Small intestine (tissue), 7 donors: ENCODE measurements around the gene CRY1. TPM values are rescaled to one million over a fixed set of nuclear protein-coding genes. Genes with fewer than 3 reads are reported as not detected.
A peak's percentile ranks its signal among the peaks of the same experiment; 100 is the strongest.
"Not testable (repeated sequence)": the region's sequence is repeated elsewhere in the genome, so short reads cannot be mapped to it uniquely, and the experiment has no call there.

Experiments used
- DNase-seq, 2 donors: peaks; one replicate each; pipeline versions ENCODE4 v3.0.0 to v3.0.0-alpha.2; 2013
- FAIRE-seq: peaks from 2 replicates; lab custom pipeline; 2012; peaks lifted over from hg19 to GRCh38; lab: Jason Lieb, UNC
- H3K27ac ChIP-seq, 3 donors: one replicate each; pipeline ENCODE4 v1.5.1; 2013; ENCODE audit warnings: low read length in 2 of 3, mild to moderate bottlenecking in 2 of 3, control low read depth in 1 of 3, inconsistent platforms in 1 of 3, low read depth in 1 of 3, moderate library complexity in 1 of 3
- H3K27me3 ChIP-seq, 3 donors: one replicate each; pipeline ENCODE4 v1.6.1; 2013; ENCODE audit warnings: low read length in 3 of 3, inconsistent platforms in 1 of 3; ENCODE audit not compliant: control insufficient read depth in 3 of 3, insufficient read depth in 3 of 3
- H3K36me3 ChIP-seq, 3 donors: one replicate each; pipeline ENCODE4 v1.6.1; 2013; ENCODE audit warnings: low read length in 3 of 3, inconsistent platforms in 1 of 3, low read depth in 1 of 3, mild to moderate bottlenecking in 1 of 3, moderate library complexity in 1 of 3; ENCODE audit not compliant: control insufficient read depth in 3 of 3, insufficient read depth in 2 of 3
- H3K4me1 ChIP-seq, 3 donors: one replicate each; pipeline ENCODE4 v1.6.1; 2013; ENCODE audit warnings: low read length in 2 of 3, inconsistent platforms in 1 of 3, low read depth in 1 of 3, mild to moderate bottlenecking in 1 of 3, moderate library complexity in 1 of 3; ENCODE audit not compliant: control insufficient read depth in 3 of 3, insufficient read depth in 2 of 3
- H3K4me3 ChIP-seq, 3 donors: one replicate each; pipeline ENCODE4 v1.5.1; 2013; ENCODE audit warnings: low read length in 3 of 3, control low read depth in 1 of 3, inconsistent platforms in 1 of 3, low read depth in 1 of 3, mild to moderate bottlenecking in 1 of 3, moderate library complexity in 1 of 3
- H3K9me3 ChIP-seq, 2 donors: one replicate each; pipeline ENCODE4 v1.6.1; 2013; ENCODE audit warnings: low read depth in 1 of 2, low read length in 1 of 2; ENCODE audit not compliant: control insufficient read depth in 2 of 2, insufficient read depth in 1 of 2
- WGBS, 3 donors: extraction: QIAGEN DNeasy Blood & Tissue Kit; methylation state at CpG; one replicate each; pipeline ENCODE4 v1.1.7; 2013; 5-methylcytosine and 5-hydroxymethylcytosine counted together
- polyA plus RNA-seq, 4 donors: library from polyadenylated mRNA; stranded (reverse) in 3 of 4; unstranded in 1 of 4; fragments of 200-250 nt in 3 of 4; fragments of 120-200 nt in 1 of 4; gene quantifications; one replicate each; pipeline versions ENCODE4 v1.2.1 to v1.2.3, GENCODE V29; 2013
- donor health status: healthy with polysubstance abuse.
- donor health status: control.
- donor health status: control.
- donor health status: Bipolar disorder and iron deficiency.
- donor health status: healthy.

The CRY1 gene
- polyA plus RNA-seq, 4 donors, result 8.1 to 17.4 (median 11.1) TPM

- DNase-seq (no peak), FAIRE-seq (no peak)
- Histone ChIP-seq H3K27me3 (peaks cover 0 to 3% (median 0%) of the 10 kb centered on the region in 3 donors), H3K4me3 (no peak overlapping the region), H3K36me3 (no peaks in the 10 kb centered on the region), H3K27ac (no peak overlapping the region), H3K4me1 (peaks cover 0 to 4% (median 0%) of the 10 kb centered on the region in 3 donors), H3K9me3 (peaks cover 0 to 2% of the 10 kb centered on the region in 2 donors)
- 39 to 84% (median 41%) methylated on average over 4 of the region's 4 CpGs for WGBS, 3 donors
These were observed 25.3 kb upstream of the CRY1 start for GRCh38 chr12:107118624-107119023.

GRCh38 chr12:107115119-107115518 is 21.8 kb upstream of the CRY1 start:
- no peak for FAIRE-seq
- Histone ChIP-seq H3K9me3 (no peaks in the 10 kb centered on the region), H3K36me3 (no peaks in the 10 kb centered on the region), H3K27ac (no peak overlapping the region), H3K4me1 (peaks cover 0 to 4% (median 0%) of the 10 kb centered on the region in 3 donors), H3K4me3 (no peak overlapping the region), H3K27me3 (no peaks in the 10 kb centered on the region)
- 84 to 95% (median 85%) methylated on average over 2 of the region's 2 CpGs for whole genome bisulfite sequencing, 3 donors
- no peak for DNase-seq

- FAIRE-seq, result no peak
- peaks cover 0 to 2% (median 0%) of the 10 kb centered on the region in 3 donors for H3K4me1 ChIP-seq
- H3K4me3 ChIP-seq, result no peak overlapping the region
These were observed 18.0 kb upstream of the CRY1 start for GRCh38 chr12:107111314-107111713.

GRCh38 chr12:107109726-107110719 is 16.7 kb upstream of the CRY1 start:
- Histone ChIP-seq H3K9me3 (no peaks in the 10 kb centered on the region), H3K4me3 (no peak overlapping the region), H3K27ac (peak overlapping the region in 1 of 3 donors; percentile 30), H3K27me3 (peaks cover 0 to 3% (median 0%) of the 10 kb centered on the region in 3 donors), H3K36me3 (no peaks in the 10 kb centered on the region), H3K4me1 (peaks cover 0 to 2% (median 0%) of the 10 kb centered on the region in 3 donors)
- peak; percentile 40 to 68 for DNase-seq
- FAIRE-seq, result no peak
- WGBS, 3 donors, result 64 to 67% (median 66%) methylated on average over 12 of the region's 12 CpGs

More at GRCh38 chr12:107111314-107111713, 18.0 kb upstream of the CRY1 start:
- no peaks in the 10 kb centered on the region for H3K36me3 ChIP-seq
- H3K9me3 ChIP-seq, result no peaks in the 10 kb centered on the region
- H3K27me3 ChIP-seq, result peaks cover 0 to 1% (median 0%) of the 10 kb centered on the region in 3 donors
- H3K27ac ChIP-seq, result no peak overlapping the region
- DNase-seq, result no peak

GRCh38 chr12:107108995-107109508 is 15.7 kb upstream of the CRY1 start:
- no peaks in the 10 kb centered on the region for H3K36me3 ChIP-seq
- H3K27me3 ChIP-seq, result peaks cover 0 to 3% (median 0%) of the 10 kb centered on the region in 3 donors
- FAIRE-seq (no peak), DNase-seq (peak in 1 of 2 donors; percentile 44)
- peaks cover 0 to 2% (median 0%) of the 10 kb centered on the region in 3 donors for H3K4me1 ChIP-seq
- H3K27ac ChIP-seq, result no peak overlapping the region
- no peaks in the 10 kb centered on the region for H3K9me3 ChIP-seq
- H3K4me3 ChIP-seq, result no peak overlapping the region
- WGBS, 3 donors, result 46 to 75% (median 50%) methylated on average over 8 of the region's 8 CpGs

- H3K9me3 ChIP-seq, H3K36me3 ChIP-seq, H3K4me1 ChIP-seq, FAIRE-seq, DNase-seq, H3K27me3 ChIP-seq, H3K27ac ChIP-seq, H3K4me3 ChIP-seq: not testable (repeated sequence)
- WGBS, 3 donors, result 84 to 93% (median 85%) methylated on average over 1 of the region's 1 CpG
These were observed 15.0 kb upstream of the CRY1 start for GRCh38 chr12:107108366-107108765.

- DNase-seq (no peak), FAIRE-seq (no peak)
- H3K36me3 ChIP-seq, result no peaks in the 10 kb centered on the region
- 57 to 63% (median 62%) methylated on average over 4 of the region's 4 CpGs for WGBS, 3 donors
- H3K9me3 ChIP-seq, result no peaks in the 10 kb centered on the region
- H3K27me3 ChIP-seq, result peaks cover 0 to 3% (median 0%) of the 10 kb centered on the region in 3 donors
- H3K27ac ChIP-seq, result no peak overlapping the region
- peaks cover 0 to 2% (median 0%) of the 10 kb centered on the region in 3 donors for H3K4me1 ChIP-seq
- no peak overlapping the region for H3K4me3 ChIP-seq
These were observed 14.0 kb upstream of the CRY1 start for GRCh38 chr12:107107381-107107780.

- DNase-seq (no peak), FAIRE-seq (no peak)
- 65 to 73% (median 69%) methylated on average over 5 of the region's 5 CpGs for WGBS, 3 donors
- no peak overlapping the region for H3K4me3 ChIP-seq
- H3K4me1 ChIP-seq, result peaks cover 0 to 2% (median 0%) of the 10 kb centered on the region in 3 donors
- no peaks in the 10 kb centered on the region for H3K9me3 ChIP-seq
- no peak overlapping the region for H3K27ac ChIP-seq
- no peaks in the 10 kb centered on the region for H3K36me3 ChIP-seq
- H3K27me3 ChIP-seq, result peaks cover 0 to 3% (median 0%) of the 10 kb centered on the region in 3 donors
These were observed 13.1 kb upstream of the CRY1 start for GRCh38 chr12:107106241-107107025.
